ENCODE results near the gene PAM.
A peak's percentile ranks its signal among the peaks of the same experiment; 100 is the strongest.

PAM gene

GRCh38 chr5:102866237-102866600, 111.1 kb downstream of the PAM start:
- no peak for DNase-seq (ENCODE audit: low read depth)
- TF ChIP-seq CTCF (IDR thresholded peaks at IDR 0.05; ENCODE audit: insufficient read depth, low read depth, low read length, missing control alignments): no peak
- H3K4me3 ChIP-seq (ENCODE audit: low read depth, low read length): peak overlapping the region; percentile 54

DNA sequence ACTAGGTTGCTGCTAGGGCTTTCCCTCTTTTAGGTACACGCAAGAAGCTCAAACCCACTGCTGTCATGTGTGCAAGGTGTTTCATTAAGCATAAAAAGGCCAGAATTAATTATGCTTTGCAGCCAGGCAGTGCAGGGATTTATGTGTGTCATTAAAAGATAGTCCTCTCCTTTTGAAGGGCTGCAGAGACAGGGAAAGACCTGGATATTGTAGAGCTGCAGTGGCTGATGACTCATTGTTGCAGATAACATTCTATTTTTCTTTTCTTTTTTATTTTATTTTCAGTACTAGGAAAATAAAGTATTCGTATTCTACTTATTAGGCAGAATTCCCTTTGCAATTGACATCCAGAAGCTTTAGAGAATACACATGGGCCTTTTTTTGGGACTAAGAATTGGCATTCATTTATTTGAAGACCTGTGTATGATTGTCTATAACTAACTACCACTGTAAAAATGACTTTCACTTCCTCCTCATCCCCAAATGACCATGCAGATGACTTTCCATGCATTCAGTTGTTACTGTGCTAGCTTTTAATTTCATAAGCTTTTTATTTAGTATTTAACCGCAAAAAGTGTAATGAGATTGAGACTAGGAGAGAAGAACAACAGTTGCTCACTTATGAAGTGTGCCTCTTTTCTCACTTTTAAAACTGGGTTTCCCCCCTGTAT, 113.0 kb downstream of the PAM start:
- H3K4me3 ChIP-seq (ENCODE audit: low read depth, low read length): no peak overlapping the region
- DNase-seq (ENCODE audit: low read depth): no peak
- no peak for TF ChIP-seq CTCF (IDR thresholded peaks at IDR 0.05; ENCODE audit: insufficient read depth, low read depth, low read length, missing control alignments)

DNA sequence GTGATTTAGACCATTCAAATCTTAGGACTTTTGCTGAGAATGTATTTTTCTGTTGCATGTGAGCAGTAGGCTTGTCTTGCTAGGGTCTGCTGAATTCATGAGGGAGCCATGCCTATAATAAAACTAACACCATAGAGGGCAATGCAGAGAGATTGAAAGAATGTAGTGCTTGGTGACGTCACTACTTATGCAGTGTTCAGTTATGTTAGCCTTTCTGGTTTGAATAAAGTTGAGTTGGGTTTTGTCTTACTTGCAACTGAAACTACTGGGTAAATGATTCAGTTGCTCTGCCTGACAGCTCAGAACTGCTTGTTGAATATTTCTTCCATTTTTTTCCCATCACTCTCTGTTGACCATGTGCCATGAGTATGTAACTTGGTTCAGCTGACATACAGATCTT, 114.1 kb downstream of the PAM start:
- H3K4me3 ChIP-seq (ENCODE audit: low read depth, low read length): no peak overlapping the region
- TF ChIP-seq CTCF (IDR thresholded peaks at IDR 0.05; ENCODE audit: insufficient read depth, low read depth, low read length, missing control alignments): no peak
- DNase-seq (ENCODE audit: low read depth): no peak

DNA sequence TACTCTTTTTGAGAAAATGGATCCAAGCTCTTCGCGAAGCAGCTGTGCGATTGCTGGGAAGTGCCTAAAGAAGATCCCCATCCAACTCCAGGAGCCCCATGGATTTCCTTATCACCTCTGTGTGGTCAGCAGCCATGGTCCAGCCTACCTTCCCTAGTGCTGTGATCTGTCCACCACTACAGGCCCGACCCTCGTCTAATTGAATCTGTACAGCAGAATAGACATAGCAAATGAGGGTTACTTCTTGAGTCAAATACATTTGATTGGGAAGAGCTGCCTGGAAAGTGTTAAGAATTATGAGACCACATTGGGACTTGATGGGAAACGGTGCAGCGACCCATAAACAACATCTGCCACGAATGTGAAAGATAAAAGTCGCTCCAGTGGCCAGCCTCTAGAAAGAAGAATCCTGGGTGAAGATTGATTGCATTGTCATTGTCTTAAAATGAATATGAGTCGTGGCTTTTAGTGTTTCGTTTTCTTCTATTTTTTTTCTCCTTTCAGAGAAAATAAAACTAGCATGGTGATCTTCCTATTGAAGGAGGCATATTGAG, 118.4 kb downstream of the PAM start:
- no peak for TF ChIP-seq CTCF (IDR thresholded peaks at IDR 0.05; ENCODE audit: insufficient read depth, low read depth, low read length, missing control alignments)

GRCh38 chr5:102874054-102874453, 118.9 kb downstream of the PAM start:
- no peak for TF ChIP-seq CTCF (IDR thresholded peaks at IDR 0.05; ENCODE audit: insufficient read depth, low read depth, low read length, missing control alignments)
- no peak overlapping the region for H3K4me3 ChIP-seq (ENCODE audit: low read depth, low read length)
- DNase-seq (ENCODE audit: low read depth): no peak

More for the DNA sequence above, 118.4 kb downstream of the PAM start:
- no peak overlapping the region for H3K4me3 ChIP-seq (ENCODE audit: low read depth, low read length)
- no peak for DNase-seq (ENCODE audit: low read depth)

DNA sequence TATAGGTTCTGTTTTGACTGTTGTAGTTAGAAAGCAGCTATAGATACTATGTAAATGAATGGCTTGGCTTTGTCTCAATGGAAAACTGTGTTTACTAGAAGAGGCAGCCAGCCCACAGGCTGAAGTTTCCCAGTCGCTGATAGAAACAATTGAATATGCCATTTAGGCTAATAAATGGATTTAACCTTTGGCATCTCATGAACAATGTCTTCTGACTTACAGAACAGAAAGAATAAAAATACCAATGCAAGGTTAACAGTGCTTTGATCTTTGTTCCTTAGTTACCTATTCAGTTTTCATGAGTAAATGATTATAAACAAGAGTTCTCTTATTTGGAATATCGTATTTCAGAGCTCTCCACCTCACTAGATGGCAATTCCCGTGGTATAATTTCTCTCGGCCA, 120.6 kb downstream of the PAM start:
- TF ChIP-seq CTCF (IDR thresholded peaks at IDR 0.05; ENCODE audit: insufficient read depth, low read depth, low read length, missing control alignments): no peak
- no peak for DNase-seq (ENCODE audit: low read depth)
- no peak overlapping the region for H3K4me3 ChIP-seq (ENCODE audit: low read depth, low read length)

DNA sequence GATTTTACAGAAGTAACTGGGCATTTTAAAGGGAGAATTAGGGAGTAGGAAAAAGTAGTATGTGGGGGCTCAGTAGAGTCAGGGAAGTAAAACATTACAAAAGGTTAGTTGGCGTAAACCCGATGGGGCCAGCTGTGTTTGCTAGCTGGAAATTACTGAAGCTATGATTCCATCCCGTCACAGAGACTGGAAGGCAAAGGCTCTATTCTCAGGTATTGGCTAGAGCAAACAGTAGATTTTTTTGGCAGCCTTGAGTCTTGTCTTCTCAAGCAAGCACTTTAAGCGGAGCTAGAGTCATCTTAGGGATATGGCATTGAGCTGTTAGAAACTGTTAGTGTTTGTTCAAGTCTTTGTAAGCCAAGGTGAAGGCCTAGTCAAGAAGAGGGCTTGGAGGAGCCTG, 121.5 kb downstream of the PAM start:
- DNase-seq (ENCODE audit: low read depth): no peak
- TF ChIP-seq CTCF (IDR thresholded peaks at IDR 0.05; ENCODE audit: insufficient read depth, low read depth, low read length, missing control alignments): no peak
- no peak overlapping the region for H3K4me3 ChIP-seq (ENCODE audit: low read depth, low read length)

Measured in GM12865 (cell line).